ENCODE measurements around the gene ABCC11. TPM values are rescaled to one million over a fixed set of nuclear protein-coding genes. Genes with fewer than 3 reads are reported as not detected.

ABCC11 gene
- total RNA-seq, 4 donors from 2014 or later, result 0.40 to 0.66 TPM; not detected in 2

DNA sequence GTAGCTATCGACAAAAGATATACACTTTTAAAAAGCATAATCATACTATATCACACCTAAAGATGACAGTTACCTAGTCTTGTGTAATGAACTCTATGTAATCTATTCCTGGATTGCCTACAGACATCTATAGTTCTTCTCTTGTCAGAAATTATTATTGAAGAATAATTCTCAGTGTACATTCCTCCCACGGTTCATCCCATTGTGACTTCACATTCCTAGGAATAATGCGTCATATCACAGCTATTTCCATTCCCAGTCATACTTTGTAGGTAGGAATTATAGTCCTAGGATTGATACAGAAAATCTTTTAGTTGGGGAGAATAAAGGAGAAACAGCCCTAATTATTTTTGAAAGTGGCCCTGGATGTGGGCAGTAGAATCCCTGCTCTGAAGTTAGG, 44.0 kb upstream of the ABCC11 start:
- no peaks in the 10 kb centered on the region for H3K4me1 ChIP-seq
- H3K9me3 ChIP-seq, result peaks cover 0 to 4% (median 0%) of the 10 kb centered on the region in 4 donors
- peaks cover 0 to 52% (median 0%) of the 10 kb centered on the region in 3 donors for H3K36me3 ChIP-seq
- no peak for DNase-seq
- TF ChIP-seq POLR2A (IDR thresholded peaks at IDR 0.05), result no peak
- TF ChIP-seq, protein P1, sequence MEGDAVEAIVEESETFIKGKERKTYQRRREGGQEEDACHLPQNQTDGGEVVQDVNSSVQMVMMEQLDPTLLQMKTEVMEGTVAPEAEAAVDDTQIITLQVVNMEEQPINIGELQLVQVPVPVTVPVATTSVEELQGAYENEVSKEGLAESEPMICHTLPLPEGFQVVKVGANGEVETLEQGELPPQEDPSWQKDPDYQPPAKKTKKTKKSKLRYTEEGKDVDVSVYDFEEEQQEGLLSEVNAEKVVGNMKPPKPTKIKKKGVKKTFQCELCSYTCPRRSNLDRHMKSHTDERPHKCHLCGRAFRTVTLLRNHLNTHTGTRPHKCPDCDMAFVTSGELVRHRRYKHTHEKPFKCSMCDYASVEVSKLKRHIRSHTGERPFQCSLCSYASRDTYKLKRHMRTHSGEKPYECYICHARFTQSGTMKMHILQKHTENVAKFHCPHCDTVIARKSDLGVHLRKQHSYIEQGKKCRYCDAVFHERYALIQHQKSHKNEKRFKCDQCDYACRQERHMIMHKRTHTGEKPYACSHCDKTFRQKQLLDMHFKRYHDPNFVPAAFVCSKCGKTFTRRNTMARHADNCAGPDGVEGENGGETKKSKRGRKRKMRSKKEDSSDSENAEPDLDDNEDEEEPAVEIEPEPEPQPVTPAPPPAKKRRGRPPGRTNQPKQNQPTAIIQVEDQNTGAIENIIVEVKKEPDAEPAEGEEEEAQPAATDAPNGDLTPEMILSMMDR (IDR thresholded peaks at IDR 0.05), result no peak
- H3K27me3 ChIP-seq, result no peaks in the 10 kb centered on the region
- no peak overlapping the region for H3K4me3 ChIP-seq
- no peak overlapping the region for H3K27ac ChIP-seq

DNA sequence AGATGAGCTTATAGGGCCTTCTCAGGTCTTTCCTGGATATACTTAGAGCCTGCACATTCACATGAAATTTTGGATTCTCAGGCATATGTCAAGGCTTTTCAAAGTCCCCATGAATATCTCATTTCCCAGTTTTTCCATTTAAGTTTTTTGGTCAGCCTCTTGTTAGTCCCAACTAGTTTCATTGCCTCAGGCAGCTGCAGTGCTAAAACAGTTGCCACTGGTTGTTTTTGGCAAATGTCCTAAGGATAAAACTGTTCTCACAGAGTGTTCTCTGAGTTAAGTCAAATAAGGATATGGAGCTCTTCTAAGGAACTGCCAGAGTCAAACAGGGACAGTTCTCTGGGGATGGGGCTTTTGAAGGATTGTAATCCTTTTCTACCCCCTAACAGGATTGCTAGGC, 39.9 kb upstream of the ABCC11 start:
- no peaks in the 10 kb centered on the region for H3K4me1 ChIP-seq
- peaks cover 0 to 45% (median 0%) of the 10 kb centered on the region in 3 donors for H3K36me3 ChIP-seq
- H3K27ac ChIP-seq, result no peak overlapping the region
- DNase-seq, result no peak
- TF ChIP-seq, protein P1 (IDR thresholded peaks at IDR 0.05), result no peak
- no peak for TF ChIP-seq POLR2A (IDR thresholded peaks at IDR 0.05)
- H3K27me3 ChIP-seq, result no peaks in the 10 kb centered on the region
- H3K4me3 ChIP-seq, result no peak overlapping the region
- peaks cover 0 to 4% (median 0%) of the 10 kb centered on the region in 4 donors for H3K9me3 ChIP-seq

DNA sequence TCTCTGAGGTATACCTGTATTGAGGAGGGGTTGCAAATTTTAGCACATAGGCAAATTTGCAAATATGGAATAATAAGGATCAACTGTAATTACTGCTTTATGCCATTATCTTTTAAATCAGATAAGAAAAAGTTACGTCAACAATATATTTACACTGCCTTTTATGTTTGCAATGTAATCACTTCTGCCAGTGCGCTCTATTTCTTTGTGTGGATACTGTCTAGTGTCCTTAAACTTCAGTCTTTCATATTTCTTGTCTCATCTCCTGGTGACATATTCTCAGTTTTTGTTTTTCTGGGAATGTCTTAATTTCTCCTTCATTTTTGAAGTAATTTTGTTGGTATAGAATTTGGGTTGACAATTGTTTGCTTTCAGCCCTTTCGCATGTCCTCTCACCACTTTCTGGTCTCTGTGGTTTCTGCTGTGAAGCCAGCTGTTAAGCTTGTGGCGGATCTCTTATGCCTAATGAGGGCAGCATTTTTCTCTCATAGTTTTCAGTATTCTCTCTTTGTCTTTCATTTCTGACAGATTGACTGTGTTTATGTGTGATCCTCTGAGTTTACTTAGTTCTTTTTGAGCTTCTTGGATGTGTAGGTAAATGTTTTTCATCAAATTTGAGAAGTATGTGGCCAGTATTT, 37.6 kb upstream of the ABCC11 start:
- no peak for DNase-seq

DNA sequence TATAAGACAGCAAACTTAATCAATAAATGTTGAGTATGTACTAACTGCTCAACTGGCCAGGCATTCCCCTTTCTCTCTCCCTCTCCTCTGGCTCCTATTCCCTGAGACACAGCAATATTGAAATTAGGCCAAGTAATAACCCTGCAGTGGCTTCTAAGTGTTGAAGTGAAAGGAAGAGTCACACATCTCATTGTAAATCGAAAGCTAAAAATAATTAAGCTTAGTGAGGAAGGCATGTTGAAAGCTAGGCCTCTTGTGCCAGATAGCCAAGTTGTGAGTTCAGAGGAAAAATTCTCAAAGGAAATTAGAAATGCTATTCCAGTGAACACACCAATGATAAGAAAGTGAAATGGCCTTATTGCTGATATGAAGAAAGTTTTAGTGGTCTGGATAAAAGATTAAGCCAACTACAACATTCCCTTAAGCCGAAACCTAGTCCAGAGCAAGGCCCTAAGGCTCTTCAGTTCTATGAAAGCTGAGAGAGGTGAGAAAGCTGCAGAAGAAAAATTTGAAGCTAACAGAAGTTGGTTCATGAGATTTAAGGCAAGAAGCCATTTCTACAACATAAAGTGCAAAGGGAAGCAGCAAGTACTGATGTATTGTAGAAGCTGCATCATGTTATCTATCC, 35.4 kb upstream of the ABCC11 start:
- TF ChIP-seq, protein P1 (IDR thresholded peaks at IDR 0.05), result no peak
- TF ChIP-seq POLR2A (IDR thresholded peaks at IDR 0.05), result no peak
- H3K27ac ChIP-seq, result no peak overlapping the region
- no peaks in the 10 kb centered on the region for H3K4me1 ChIP-seq
- no peak for DNase-seq
- H3K4me3 ChIP-seq, result no peak overlapping the region
- peaks cover 0 to 37% (median 0%) of the 10 kb centered on the region in 3 donors for H3K36me3 ChIP-seq
- H3K9me3 ChIP-seq, result peaks cover 0 to 4% (median 0%) of the 10 kb centered on the region in 4 donors
- no peaks in the 10 kb centered on the region for H3K27me3 ChIP-seq

More for the DNA sequence above, 37.6 kb upstream of the ABCC11 start:
- no peaks in the 10 kb centered on the region for H3K4me1 ChIP-seq
- H3K9me3 ChIP-seq, result peaks cover 0 to 4% (median 0%) of the 10 kb centered on the region in 4 donors
- no peak for TF ChIP-seq POLR2A (IDR thresholded peaks at IDR 0.05)
- TF ChIP-seq, protein P1 (IDR thresholded peaks at IDR 0.05), result no peak
- no peak overlapping the region for H3K4me3 ChIP-seq
- peaks cover 0 to 30% (median 0%) of the 10 kb centered on the region in 3 donors for H3K36me3 ChIP-seq
- H3K27me3 ChIP-seq, result no peaks in the 10 kb centered on the region
- no peak overlapping the region for H3K27ac ChIP-seq

DNA sequence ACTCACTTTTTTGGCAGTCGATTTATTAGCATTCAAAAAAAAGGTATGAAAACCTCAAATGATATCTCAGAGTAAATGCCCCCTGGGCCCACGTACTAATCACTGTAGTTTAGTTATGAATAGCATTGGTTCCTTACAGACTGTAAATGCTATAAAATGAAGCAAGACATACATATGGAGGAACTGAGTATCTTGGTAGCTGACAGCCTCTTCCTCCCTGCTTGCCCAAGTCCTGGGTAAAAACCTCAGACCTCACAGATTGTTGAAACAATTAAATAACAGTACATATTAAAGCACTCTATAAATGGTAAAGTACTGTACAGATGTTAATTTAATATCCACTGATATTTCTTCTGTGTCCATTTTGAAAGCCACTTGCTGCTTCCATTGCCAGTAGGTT, 33.2 kb upstream of the ABCC11 start:
- Histone ChIP-seq H3K36me3 (peaks cover 0 to 21% (median 0%) of the 10 kb centered on the region in 3 donors), H3K27ac (no peak overlapping the region), H3K4me3 (no peak overlapping the region), H3K9me3 (no peaks in the 10 kb centered on the region), H3K27me3 (no peaks in the 10 kb centered on the region), H3K4me1 (no peaks in the 10 kb centered on the region)
- TF ChIP-seq, protein P1 (IDR thresholded peaks at IDR 0.05), result no peak
- TF ChIP-seq POLR2A (IDR thresholded peaks at IDR 0.05), result no peak
- DNase-seq, result no peak

Data from Peyer's patch (tissue), 4 donors.